ENCODE data around the gene TPSB2.
"Not testable (repeated sequence)": the region's sequence is repeated elsewhere in the genome, so short reads cannot be mapped to it uniquely, and the experiment has no call there.

DNA sequence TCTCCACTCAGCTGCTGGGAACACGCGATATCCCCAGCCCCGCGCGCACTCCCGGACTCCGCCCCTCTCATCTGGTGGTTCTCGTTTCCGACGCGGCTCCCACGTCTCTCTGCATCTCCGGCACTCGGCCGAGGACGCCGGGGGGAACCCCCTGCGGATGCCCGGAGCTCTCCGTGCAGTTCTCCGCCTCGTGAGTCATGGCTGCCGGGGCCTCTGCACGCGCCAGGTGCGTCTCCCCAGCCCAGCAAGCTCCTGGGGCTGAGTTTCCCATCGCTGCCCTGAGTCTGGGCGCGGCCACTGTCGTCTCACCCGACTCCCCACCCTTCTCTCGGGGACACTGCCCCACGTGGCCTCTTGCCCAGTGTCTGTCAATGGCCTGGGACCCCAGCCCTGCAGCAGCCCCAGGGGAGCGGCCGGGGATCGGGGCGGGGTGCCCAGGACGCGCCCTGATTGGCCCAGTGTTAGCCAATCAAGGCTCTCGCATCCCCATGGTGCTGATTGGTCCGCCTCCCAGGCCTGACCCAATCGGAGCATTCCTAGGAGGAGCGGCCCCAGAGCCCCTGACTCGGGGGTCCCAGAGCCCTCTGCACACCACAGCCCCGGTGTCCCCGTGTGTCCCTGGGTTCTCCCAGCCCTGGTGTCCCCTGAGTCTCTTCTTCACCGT is 23.8 kb upstream of the TPSB2 start:
- TF ChIP-seq, protein P1, sequence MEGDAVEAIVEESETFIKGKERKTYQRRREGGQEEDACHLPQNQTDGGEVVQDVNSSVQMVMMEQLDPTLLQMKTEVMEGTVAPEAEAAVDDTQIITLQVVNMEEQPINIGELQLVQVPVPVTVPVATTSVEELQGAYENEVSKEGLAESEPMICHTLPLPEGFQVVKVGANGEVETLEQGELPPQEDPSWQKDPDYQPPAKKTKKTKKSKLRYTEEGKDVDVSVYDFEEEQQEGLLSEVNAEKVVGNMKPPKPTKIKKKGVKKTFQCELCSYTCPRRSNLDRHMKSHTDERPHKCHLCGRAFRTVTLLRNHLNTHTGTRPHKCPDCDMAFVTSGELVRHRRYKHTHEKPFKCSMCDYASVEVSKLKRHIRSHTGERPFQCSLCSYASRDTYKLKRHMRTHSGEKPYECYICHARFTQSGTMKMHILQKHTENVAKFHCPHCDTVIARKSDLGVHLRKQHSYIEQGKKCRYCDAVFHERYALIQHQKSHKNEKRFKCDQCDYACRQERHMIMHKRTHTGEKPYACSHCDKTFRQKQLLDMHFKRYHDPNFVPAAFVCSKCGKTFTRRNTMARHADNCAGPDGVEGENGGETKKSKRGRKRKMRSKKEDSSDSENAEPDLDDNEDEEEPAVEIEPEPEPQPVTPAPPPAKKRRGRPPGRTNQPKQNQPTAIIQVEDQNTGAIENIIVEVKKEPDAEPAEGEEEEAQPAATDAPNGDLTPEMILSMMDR (IDR thresholded peaks at IDR 0.05; ENCODE audit: borderline replicate concordance, extremely low read depth, low read length, poor library complexity, severe bottlenecking): not testable (repeated sequence)
- not testable (repeated sequence) for TF ChIP-seq EZH2 (IDR thresholded peaks at IDR 0.05; ENCODE audit: borderline replicate concordance, low read depth, low read length, severe bottlenecking)
